Esophagus muscularis mucosa (tissue), 4 donors: Measurements from ENCODE around the gene P2RY6. TPM values are rescaled to one million over a fixed set of nuclear protein-coding genes. Genes with fewer than 3 reads are reported as not detected.
A peak's percentile ranks its signal among the peaks of the same experiment; 100 is the strongest.

Experiments used
- DNase-seq: peaks from one replicate; pipeline ENCODE4 v3.0.0-alpha.2; 2017; ENCODE audit errors: extremely low spot score
- H3K27ac ChIP-seq, 4 donors: fragments of 200-600 bp; sonication (generic); replicated peaks in 1 of 4; 1 replicate in 3 of 4; 2 replicates in 1 of 4; pipeline ENCODE4 v1.5.1; 2016 to 2019; ENCODE audit warnings: mild to moderate bottlenecking in 1 of 4
- H3K27me3 ChIP-seq, 4 donors: fragments of 200-600 bp; sonication (generic); one replicate each; pipeline versions ENCODE4 v1.5.1 to v1.6.0; 2016 to 2019
- H3K36me3 ChIP-seq, 4 donors: fragments of 200-600 bp; sonication (generic); one replicate each; pipeline ENCODE4 v1.5.1; 2016 to 2019
- H3K4me1 ChIP-seq, 4 donors: fragments of 200-600 bp; sonication (generic); one replicate each; pipeline ENCODE4 v1.5.1; 2016 to 2019
- H3K4me3 ChIP-seq, 4 donors: fragments of 200-600 bp; sonication (generic); 1 replicate in 2 of 4; 2 replicates in 2 of 4; pipeline ENCODE4 v1.5.1; 2016 to 2019; ENCODE audit warnings: mild to moderate bottlenecking in 4 of 4, moderate library complexity in 1 of 4
- H3K9me3 ChIP-seq, 4 donors: fragments of 200-600 bp; sonication (generic); 1 replicate in 3 of 4; 2 replicates in 1 of 4; pipeline ENCODE4 v1.5.1; 2016 to 2019
- EP300 ChIP-seq: sonication (generic); formaldehyde crosslinking; IDR thresholded peaks from one replicate; pipeline ENCODE4 v1.6.1; 2017; ENCODE audit warnings: antibody characterized with exemption
- POLR2A ChIP-seq: fragments of 450-650 bp; IDR thresholded peaks from one replicate; pipeline ENCODE4 v1.6.1; 2017; ENCODE audit warnings: antibody characterized with exemption, moderate library complexity, mild to moderate bottlenecking, low read depth
- POLR2AphosphoS5 ChIP-seq, 2 donors: sonication (generic); formaldehyde crosslinking; IDR thresholded peaks; one replicate each; pipeline ENCODE4 v1.6.1; 2017; ENCODE audit warnings: antibody characterized with exemption in 2 of 2
- WGBS: methylation state at CpG from one replicate; pipeline ENCODE4 v1.1.5; 2018; 5-methylcytosine and 5-hydroxymethylcytosine counted together
- intact Hi-C: fragments of 100-400 bp; cut with DNase I; formaldehyde crosslinking; loops from one replicate; pipeline ENCODE4 v1.15.1; 2023
- total RNA-seq, 4 donors: library from RNA; depleted of rRNA; stranded (reverse); fragments of >200 nt; gene quantifications; one replicate each; pipeline versions ENCODE4 v1.1.0 to v1.2.1, GENCODE V29; 2016
- TF ChIP-seq, protein P1 (sequence below), 3 experiments: fragments of 200-600 bp in 2 of 3; fragments of 450-650 bp in 1 of 3; sonication (generic) in 2 of 3; IDR thresholded peaks; one replicate each; pipeline ENCODE4 v1.5.1; 2017 to 2019; ENCODE audit warnings: antibody characterized with exemption in 3 of 3, mild to moderate bottlenecking in 2 of 3, moderate library complexity in 1 of 3

The P2RY6 gene
- total RNA-seq, 4 donors from 2014 or later: 1.6 to 4.8 (median 2.4) TPM

GRCh38 chr11:73346186-73346935, 74.2 kb downstream of the P2RY6 start:
- H3K4me1 ChIP-seq: peaks cover 30 to 83% (median 75%) of the 10 kb centered on the region in 4 donors
- H3K9me3 ChIP-seq: no peaks in the 10 kb centered on the region
- H3K27ac ChIP-seq: peak overlapping the region; percentile 16 to 90 (median 64)
- intact Hi-C loops: no loop called here
- H3K36me3 ChIP-seq: peaks cover 4 to 32% (median 26%) of the 10 kb centered on the region in 4 donors
- TF ChIP-seq, protein P1, sequence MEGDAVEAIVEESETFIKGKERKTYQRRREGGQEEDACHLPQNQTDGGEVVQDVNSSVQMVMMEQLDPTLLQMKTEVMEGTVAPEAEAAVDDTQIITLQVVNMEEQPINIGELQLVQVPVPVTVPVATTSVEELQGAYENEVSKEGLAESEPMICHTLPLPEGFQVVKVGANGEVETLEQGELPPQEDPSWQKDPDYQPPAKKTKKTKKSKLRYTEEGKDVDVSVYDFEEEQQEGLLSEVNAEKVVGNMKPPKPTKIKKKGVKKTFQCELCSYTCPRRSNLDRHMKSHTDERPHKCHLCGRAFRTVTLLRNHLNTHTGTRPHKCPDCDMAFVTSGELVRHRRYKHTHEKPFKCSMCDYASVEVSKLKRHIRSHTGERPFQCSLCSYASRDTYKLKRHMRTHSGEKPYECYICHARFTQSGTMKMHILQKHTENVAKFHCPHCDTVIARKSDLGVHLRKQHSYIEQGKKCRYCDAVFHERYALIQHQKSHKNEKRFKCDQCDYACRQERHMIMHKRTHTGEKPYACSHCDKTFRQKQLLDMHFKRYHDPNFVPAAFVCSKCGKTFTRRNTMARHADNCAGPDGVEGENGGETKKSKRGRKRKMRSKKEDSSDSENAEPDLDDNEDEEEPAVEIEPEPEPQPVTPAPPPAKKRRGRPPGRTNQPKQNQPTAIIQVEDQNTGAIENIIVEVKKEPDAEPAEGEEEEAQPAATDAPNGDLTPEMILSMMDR (IDR thresholded peaks at IDR 0.05): no peak
- no peak for TF ChIP-seq EP300
- TF ChIP-seq POLR2A: no peak
- TF ChIP-seq POLR2AphosphoS5 (IDR thresholded peaks at IDR 0.05): no peak
- no peak overlapping the region for H3K4me3 ChIP-seq
- H3K27me3 ChIP-seq: no peaks in the 10 kb centered on the region
- 74% methylated on average over 10 of the region's 10 CpGs for WGBS
- DNase-seq: no peak

DNA sequence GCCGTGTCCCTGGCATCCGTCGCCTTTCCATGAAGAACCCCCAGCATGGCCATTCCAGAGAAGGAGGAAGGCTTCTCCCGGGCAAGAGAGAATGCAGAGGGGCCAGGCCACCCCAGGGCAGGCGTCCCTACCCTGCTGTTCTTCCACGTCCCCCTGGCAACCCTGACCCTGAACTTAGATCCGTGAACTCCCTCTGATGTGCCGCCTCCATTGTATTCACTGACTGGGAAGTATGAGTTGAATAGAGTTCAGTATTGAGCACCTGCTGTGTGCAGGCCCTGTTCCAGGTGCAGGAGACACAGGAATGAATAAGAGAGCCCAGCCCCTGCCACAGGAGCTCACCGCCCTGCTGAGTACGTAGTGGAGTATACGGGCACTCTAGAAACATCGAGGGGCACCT, 74.9 kb downstream of the P2RY6 start:
- intact Hi-C loops: no loop called here
- Histone ChIP-seq H3K9me3 (no peaks in the 10 kb centered on the region), H3K27me3 (no peaks in the 10 kb centered on the region), H3K4me1 (peaks cover 30 to 79% (median 73%) of the 10 kb centered on the region in 4 donors), H3K36me3 (peaks cover 4 to 33% (median 26%) of the 10 kb centered on the region in 4 donors), H3K4me3 (no peak overlapping the region), H3K27ac (peak overlapping the region in 3 of 4 donors; percentile 16 to 90 (median 68))
- WGBS: 82% methylated on average over 9 of the region's 12 CpGs
- DNase-seq: no peak
- TF ChIP-seq POLR2AphosphoS5 (IDR thresholded peaks at IDR 0.05) (no peak), POLR2A (no peak), EP300 (no peak)
- TF ChIP-seq, protein P1 (IDR thresholded peaks at IDR 0.05): no peak

Other genes starting within 250 kb of the P2RY6 start
- gene FCHSD2, start 130.0 kb upstream of the P2RY6 start, total RNA-seq: 10 to 100 TPM; 20.4 to 42.4 (median 26.4) TPM
- gene P2RY2, start 54.1 kb upstream of the P2RY6 start, total RNA-seq: under 1 TPM in 3 of 4 donors, not detected in 1; 0.32 to 0.83 (median 0.52) TPM
- 100 to 1,000 TPM in 3 of 4 donors, 10 to 100 TPM in 1; 82.8 to 196 (median 122) TPM for gene ARHGEF17, start 35.9 kb downstream of the P2RY6 start, total RNA-seq
- 1 to 10 TPM; 1.2 to 7.8 (median 2.2) TPM for gene RELT, start 104.1 kb downstream of the P2RY6 start, total RNA-seq